ENCODE results near the gene KIAA0930.

KIAA0930 gene

GRCh38 chr22:45208993-45209838 lies 31.5 kb downstream of the KIAA0930 start:
- no peaks in the 10 kb centered on the region for H4K20me1 ChIP-seq (ENCODE audit: insufficient read depth, low read length)
- no peaks in the 10 kb centered on the region for H3K4me1 ChIP-seq (ENCODE audit: insufficient read depth, low read length, severe bottlenecking)
- H3K27ac ChIP-seq (ENCODE audit: low read depth, low read length, poor library complexity, severe bottlenecking): no peak overlapping the region
- no peaks in the 10 kb centered on the region for H3K36me3 ChIP-seq (ENCODE audit: insufficient read depth, low read length)
- no peak overlapping the region for H2AFZ ChIP-seq (ENCODE audit: low read length)
- no peak for TF ChIP-seq EZH2 (IDR thresholded peaks at IDR 0.05; ENCODE audit: borderline replicate concordance, low read length)
- TF ChIP-seq, protein P1, sequence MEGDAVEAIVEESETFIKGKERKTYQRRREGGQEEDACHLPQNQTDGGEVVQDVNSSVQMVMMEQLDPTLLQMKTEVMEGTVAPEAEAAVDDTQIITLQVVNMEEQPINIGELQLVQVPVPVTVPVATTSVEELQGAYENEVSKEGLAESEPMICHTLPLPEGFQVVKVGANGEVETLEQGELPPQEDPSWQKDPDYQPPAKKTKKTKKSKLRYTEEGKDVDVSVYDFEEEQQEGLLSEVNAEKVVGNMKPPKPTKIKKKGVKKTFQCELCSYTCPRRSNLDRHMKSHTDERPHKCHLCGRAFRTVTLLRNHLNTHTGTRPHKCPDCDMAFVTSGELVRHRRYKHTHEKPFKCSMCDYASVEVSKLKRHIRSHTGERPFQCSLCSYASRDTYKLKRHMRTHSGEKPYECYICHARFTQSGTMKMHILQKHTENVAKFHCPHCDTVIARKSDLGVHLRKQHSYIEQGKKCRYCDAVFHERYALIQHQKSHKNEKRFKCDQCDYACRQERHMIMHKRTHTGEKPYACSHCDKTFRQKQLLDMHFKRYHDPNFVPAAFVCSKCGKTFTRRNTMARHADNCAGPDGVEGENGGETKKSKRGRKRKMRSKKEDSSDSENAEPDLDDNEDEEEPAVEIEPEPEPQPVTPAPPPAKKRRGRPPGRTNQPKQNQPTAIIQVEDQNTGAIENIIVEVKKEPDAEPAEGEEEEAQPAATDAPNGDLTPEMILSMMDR (IDR thresholded peaks at IDR 0.05; ENCODE audit: low read length): peak; percentile 66
- no peaks in the 10 kb centered on the region for H3K79me2 ChIP-seq (ENCODE audit: insufficient read depth, low read length)
- H3K4me2 ChIP-seq (ENCODE audit: low read length): no peak overlapping the region
- H3F3A ChIP-seq (ENCODE audit: insufficient read depth, low read length): no peaks in the 10 kb centered on the region
- H3K4me3 ChIP-seq (ENCODE audit: low read depth, low read length, poor library complexity, severe bottlenecking): no peak overlapping the region
- no peaks in the 10 kb centered on the region for H3K9me3 ChIP-seq (ENCODE audit: low read length)
- H3K9me2 ChIP-seq (ENCODE audit: low read depth, low read length): no peaks in the 10 kb centered on the region
- H3K9ac ChIP-seq (ENCODE audit: low read length): no peak overlapping the region
- no peaks in the 10 kb centered on the region; the same call in 1 of the 2 replicates for H3K27me3 ChIP-seq (ENCODE audit: insufficient read depth, low read length)

DNA sequence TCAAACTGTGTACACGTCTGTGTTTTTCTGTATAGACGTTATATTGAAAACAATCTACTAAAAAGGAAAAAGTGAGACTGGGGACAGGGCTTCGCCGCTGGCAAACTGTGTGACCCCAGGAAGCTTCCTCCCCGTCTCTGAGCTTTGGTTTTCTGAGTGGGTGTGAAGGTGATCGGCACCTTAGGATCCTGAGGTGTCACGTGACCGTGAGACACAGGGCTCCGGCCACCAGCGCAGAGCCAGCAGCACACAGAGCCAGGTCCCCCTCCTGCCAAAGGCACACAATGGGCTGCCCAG lies 32.0 kb downstream of the KIAA0930 start:
- no peaks in the 10 kb centered on the region for H3F3A ChIP-seq (ENCODE audit: insufficient read depth, low read length)
- H3K4me3 ChIP-seq (ENCODE audit: low read depth, low read length, poor library complexity, severe bottlenecking): no peak overlapping the region
- H3K9me2 ChIP-seq (ENCODE audit: low read depth, low read length): no peaks in the 10 kb centered on the region
- H3K9me3 ChIP-seq (ENCODE audit: low read length): no peaks in the 10 kb centered on the region
- no peaks in the 10 kb centered on the region; the same call in 1 of the 2 replicates for H3K27me3 ChIP-seq (ENCODE audit: insufficient read depth, low read length)
- no peaks in the 10 kb centered on the region for H3K4me1 ChIP-seq (ENCODE audit: insufficient read depth, low read length, severe bottlenecking)
- no peak for TF ChIP-seq EZH2 (IDR thresholded peaks at IDR 0.05; ENCODE audit: borderline replicate concordance, low read length)
- TF ChIP-seq, protein P1 (IDR thresholded peaks at IDR 0.05; ENCODE audit: low read length): no peak
- no peak overlapping the region for H3K4me2 ChIP-seq (ENCODE audit: low read length)
- no peaks in the 10 kb centered on the region for H3K79me2 ChIP-seq (ENCODE audit: insufficient read depth, low read length)
- H4K20me1 ChIP-seq (ENCODE audit: insufficient read depth, low read length): no peaks in the 10 kb centered on the region
- H2AFZ ChIP-seq (ENCODE audit: low read length): no peak overlapping the region
- H3K27ac ChIP-seq (ENCODE audit: low read depth, low read length, poor library complexity, severe bottlenecking): no peak overlapping the region
- no peaks in the 10 kb centered on the region for H3K36me3 ChIP-seq (ENCODE audit: insufficient read depth, low read length)
- H3K9ac ChIP-seq (ENCODE audit: low read length): no peak overlapping the region

- Histone ChIP-seq H3K9me2 (ENCODE audit: low read depth, low read length) (no peaks in the 10 kb centered on the region), H3K9ac (ENCODE audit: low read length) (no peak overlapping the region), H3K79me2 (ENCODE audit: insufficient read depth, low read length) (no peaks in the 10 kb centered on the region), H2AFZ (ENCODE audit: low read length) (no peak overlapping the region), H3K4me3 (ENCODE audit: low read depth, low read length, poor library complexity, severe bottlenecking) (no peak overlapping the region), H4K20me1 (ENCODE audit: insufficient read depth, low read length) (no peaks in the 10 kb centered on the region), H3K4me1 (ENCODE audit: insufficient read depth, low read length, severe bottlenecking) (no peaks in the 10 kb centered on the region), H3K36me3 (ENCODE audit: insufficient read depth, low read length) (no peaks in the 10 kb centered on the region), H3F3A (ENCODE audit: insufficient read depth, low read length) (no peaks in the 10 kb centered on the region), H3K9me3 (ENCODE audit: low read length) (no peaks in the 10 kb centered on the region), H3K27ac (ENCODE audit: low read depth, low read length, poor library complexity, severe bottlenecking) (no peak overlapping the region), H3K4me2 (ENCODE audit: low read length) (no peak overlapping the region), H3K27me3 (ENCODE audit: insufficient read depth, low read length) (no peaks in the 10 kb centered on the region; the same call in 1 of the 2 replicates)
- TF ChIP-seq, protein P1 (IDR thresholded peaks at IDR 0.05; ENCODE audit: low read length): no peak
- TF ChIP-seq EZH2 (IDR thresholded peaks at IDR 0.05; ENCODE audit: borderline replicate concordance, low read length): no peak
Measured at GRCh38 chr22:45207981-45208664, 32.6 kb downstream of the KIAA0930 start.
